ENCODE results near the gene MAML3.

MAML3 gene

GRCh38 chr4:139907001-139907809 is 246.8 kb downstream of the MAML3 start:
- H3K4me3 ChIP-seq (ENCODE audit: low read depth, low read length), result no peak overlapping the region
- no peak for TF ChIP-seq CTCF (conservative IDR thresholded peaks at IDR 0.05; ENCODE audit: low read depth, low read length)
- DNase-seq (ENCODE audit: low read depth), result peak; percentile 59

- no peak for DNase-seq (ENCODE audit: low read depth)
- no peak overlapping the region for H3K4me3 ChIP-seq (ENCODE audit: low read depth, low read length)
- no peak for TF ChIP-seq CTCF (conservative IDR thresholded peaks at IDR 0.05; ENCODE audit: low read depth, low read length)
Measured at GRCh38 chr4:139905489-139905888, 248.5 kb downstream of the MAML3 start.

- TF ChIP-seq CTCF (conservative IDR thresholded peaks at IDR 0.05; ENCODE audit: low read depth, low read length), result no peak
Measured at GRCh38 chr4:139904406-139904805, 249.6 kb downstream of the MAML3 start.

GRCh38 chr4:139903845-139904244 is 250.1 kb downstream of the MAML3 start:
- no peak for TF ChIP-seq CTCF (conservative IDR thresholded peaks at IDR 0.05; ENCODE audit: low read depth, low read length)
- no peak for DNase-seq (ENCODE audit: low read depth)

More at GRCh38 chr4:139904406-139904805, 249.6 kb downstream of the MAML3 start:
- DNase-seq (ENCODE audit: low read depth), result no peak
- H3K4me3 ChIP-seq (ENCODE audit: low read depth, low read length), result no peak overlapping the region

GRCh38 chr4:139902321-139903320 is 251.4 kb downstream of the MAML3 start:
- peak overlapping the region; percentile 47 for H3K4me3 ChIP-seq (ENCODE audit: low read depth, low read length)
- DNase-seq (ENCODE audit: low read depth), result peak; percentile 40

More at GRCh38 chr4:139903845-139904244, 250.1 kb downstream of the MAML3 start:
- no peak overlapping the region for H3K4me3 ChIP-seq (ENCODE audit: low read depth, low read length)

More at GRCh38 chr4:139902321-139903320, 251.4 kb downstream of the MAML3 start:
- TF ChIP-seq CTCF (conservative IDR thresholded peaks at IDR 0.05; ENCODE audit: low read depth, low read length), result peak; percentile 3
